GM23338 (cell line): ENCODE data around the gene WNT7A. TPM values are rescaled to one million over a fixed set of nuclear protein-coding genes. Genes with fewer than 3 reads are reported as not detected.

ENCODE experiments used
- ATAC-seq: fragments of 200-7000 bp; cut with Tn5 transposase; 3 replicates; pipeline ENCODE4 v1.9.1; 2020
- DNase-seq: peaks from one replicate; pipeline ENCODE4 v3.0.0-alpha.2; 2015; ENCODE audit warnings: low spot score
- H2AFZ ChIP-seq: fragments of 200-600 bp; sonication (generic); 2 replicates; pipeline ENCODE4 v1.8.0; 2016; ENCODE audit warnings: antibody characterized with exemption, mild to moderate bottlenecking, moderate library complexity
- H3F3A ChIP-seq: fragments of 200-600 bp; sonication (generic); replicated peaks from 2 replicates; pipeline ENCODE4 v1.8.0; 2017; ENCODE audit warnings: antibody characterized with exemption, mixed run types, low read depth
- H3K27ac ChIP-seq: fragments of 200-600 bp; sonication (generic); 2 replicates; pipeline ENCODE4 v1.6.1; 2016; ENCODE audit warnings: low read depth
- H3K27me3 ChIP-seq: fragments of 200-600 bp; sonication (generic); 2 replicates; pipeline ENCODE4 v1.8.0; 2016; ENCODE audit warnings: mild to moderate bottlenecking, mixed run types, moderate library complexity; ENCODE audit not compliant: insufficient read depth
- H3K36me3 ChIP-seq: fragments of 200-600 bp; sonication (generic); 2 replicates; pipeline ENCODE4 v1.8.0; 2016; ENCODE audit warnings: mild to moderate bottlenecking; ENCODE audit not compliant: insufficient read depth
- H3K4me1 ChIP-seq: fragments of 200-600 bp; sonication (generic); 2 replicates; pipeline ENCODE4 v1.8.0; 2016; ENCODE audit warnings: mild to moderate bottlenecking, moderate library complexity; ENCODE audit not compliant: insufficient read depth
- H3K4me2 ChIP-seq: fragments of 200-600 bp; sonication (generic); 2 replicates; pipeline ENCODE4 v1.7.1; 2017; ENCODE audit warnings: mixed run types
- H3K4me3 ChIP-seq: fragments of 200-600 bp; sonication (generic); 2 replicates; pipeline ENCODE4 v1.6.1; 2016; ENCODE audit warnings: mixed run types
- H3K79me2 ChIP-seq: fragments of 200-600 bp; sonication (generic); replicated peaks from 2 replicates; pipeline ENCODE4 v1.8.0; 2017; ENCODE audit warnings: mild to moderate bottlenecking; ENCODE audit not compliant: insufficient read depth
- H3K9me2 ChIP-seq: fragments of 200-600 bp; sonication (generic); 2 replicates; pipeline ENCODE4 v1.8.0; 2017; ENCODE audit not compliant: insufficient read depth
- H4K20me1 ChIP-seq: fragments of 200-600 bp; sonication (generic); replicated peaks from 2 replicates; pipeline ENCODE4 v1.8.0; 2017; ENCODE audit warnings: mild to moderate bottlenecking; ENCODE audit not compliant: insufficient read depth
- H3K27ac Mint-ChIP-seq: 2 replicates; pipeline ENCODE4 v1.8.0; 2020; ENCODE audit warnings: inconsistent platforms, mild to moderate bottlenecking, moderate library complexity, mixed read lengths
- H3K27me3 Mint-ChIP-seq: 3 replicates; pipeline ENCODE4 v1.8.0; 2022; ENCODE audit warnings: low read depth, mild to moderate bottlenecking, moderate library complexity, mixed read lengths, inconsistent platforms; ENCODE audit not compliant: insufficient read depth, poor library complexity
- H3K36me3 Mint-ChIP-seq: 3 replicates; pipeline ENCODE4 v1.8.0; 2021; ENCODE audit warnings: low read depth, mild to moderate bottlenecking, inconsistent platforms, moderate library complexity, mixed read lengths
- H3K4me1 Mint-ChIP-seq: 3 replicates; pipeline ENCODE4 v1.8.0; 2020; ENCODE audit warnings: mild to moderate bottlenecking, inconsistent platforms, mixed read lengths
- H3K4me3 Mint-ChIP-seq: 3 replicates; pipeline ENCODE4 v1.8.0; 2021; ENCODE audit warnings: moderate library complexity, mild to moderate bottlenecking, inconsistent platforms, mixed read lengths
- H3K9me3 Mint-ChIP-seq: 3 replicates; pipeline ENCODE4 v1.8.0; 2020; ENCODE audit warnings: moderate library complexity, mild to moderate bottlenecking, inconsistent platforms, mixed read lengths
- CTCF ChIP-seq, 2 experiments: fragments of 200-600 bp in 1 of 2; sonication (generic) in 1 of 2; conservative IDR thresholded peaks; 2 replicates each; pipeline versions ENCODE4 v1.5.1 to v1.6.1; 2016 to 2017; ENCODE audit warnings: antibody characterized with exemption in 2 of 2, low read depth in 2 of 2, mild to moderate bottlenecking in 2 of 2, moderate library complexity in 1 of 2
- ETS1 ChIP-seq: IDR thresholded peaks from 2 replicates; pipeline ENCODE4 v1.6.1; 2016; ENCODE audit warnings: antibody characterized with exemption
- EZH2 ChIP-seq: fragments of 200-600 bp; sonication (generic); IDR thresholded peaks from one replicate; pipeline ENCODE4 v1.8.0; 2017; ENCODE audit warnings: antibody characterized with exemption, mild to moderate bottlenecking, low read depth; ENCODE audit not compliant: unreplicated experiment
- EZH2phosphoT487 ChIP-seq: fragments of 200-600 bp; sonication (generic); IDR thresholded peaks from one replicate; pipeline ENCODE4 v1.8.1; 2018; ENCODE audit warnings: antibody characterized with exemption; ENCODE audit not compliant: unreplicated experiment
- JUNB ChIP-seq: IDR thresholded peaks from one replicate; pipeline ENCODE4 v1.6.1; 2016; ENCODE audit warnings: antibody characterized with exemption; ENCODE audit not compliant: unreplicated experiment
- NANOG ChIP-seq: IDR thresholded peaks from 2 replicates; pipeline ENCODE4 v1.6.1; 2016; ENCODE audit warnings: antibody characterized with exemption, borderline replicate concordance
- POLR2AphosphoS5 ChIP-seq: IDR thresholded peaks from 2 replicates; pipeline ENCODE4 v1.6.1; 2016; ENCODE audit warnings: antibody characterized with exemption, low read depth
- ZNF114 ChIP-seq: fragments of 250-450 bp; sonication (Bioruptor Pico); IDR thresholded peaks from 2 replicates; pipeline ENCODE4 v1.5.0; 2020; ENCODE audit warnings: mild to moderate bottlenecking, moderate library complexity
- ZNF331 ChIP-seq: fragments of 250-450 bp; sonication (Bioruptor Pico); IDR thresholded peaks from 2 replicates; pipeline ENCODE4 v1.5.0; 2020; ENCODE audit warnings: low read depth, mild to moderate bottlenecking, moderate library complexity
- ZNF462 ChIP-seq: fragments of 250-450 bp; sonication (Bioruptor Pico); IDR thresholded peaks from 2 replicates; pipeline ENCODE4 v1.5.0; 2020; ENCODE audit warnings: mild to moderate bottlenecking, moderate library complexity
- polyA plus RNA-seq: library from polyadenylated mRNA; unstranded; fragments of >200 nt; fragmentation: Nextera tagmentation; extraction: Ambion mirVana; gene quantifications from 2 replicates; pipeline ENCODE4 v1.2.1, GENCODE V29; 2016
- total RNA-seq: library from RNA; depleted of rRNA; stranded (reverse); fragments of >200 nt; shearing (Covaris generic); gene quantifications from 2 replicates; pipeline ENCODE4 v1.2.3, GENCODE V29; 2014

WNT7A gene
- total and polyA plus RNA-seq, 2 experiments from 2014 or later: not detected

- Mint-ChIP-seq H3K9me3 (no peaks in the 10 kb centered on the region), H3K27me3 (peaks cover 12% of the 10 kb centered on the region), H3K4me3 (no peak overlapping the region), H3K4me1 (peaks cover 17% of the 10 kb centered on the region), H3K27ac (no peak overlapping the region), H3K36me3 (no peaks in the 10 kb centered on the region)
- Histone ChIP-seq H3K36me3 (no peaks in the 10 kb centered on the region), H3K4me1 (no peaks in the 10 kb centered on the region), H3K4me2 (no peak overlapping the region), H3K4me3 (no peak overlapping the region), H3K27me3 (no peaks in the 10 kb centered on the region), H3F3A (no peaks in the 10 kb centered on the region), H2AFZ (peak overlapping the region; percentile 69; the same call in 1 of the 2 replicates), H3K9me2 (no peaks in the 10 kb centered on the region), H4K20me1 (no peaks in the 10 kb centered on the region), H3K79me2 (no peaks in the 10 kb centered on the region), H3K27ac (no peak overlapping the region)
- no peak for DNase-seq
- no peak; the same call in 2 of the 3 replicates for ATAC-seq
- no peak for TF ChIP-seq EZH2
- no peak for TF ChIP-seq JUNB
- no peak for TF ChIP-seq ETS1
- TF ChIP-seq ZNF331: no peak
- TF ChIP-seq ZNF114 (CRISPR knock-in tag): no peak
Measured at GRCh38 chr3:13793451-13793850, 86.4 kb downstream of the WNT7A start.

DNA sequence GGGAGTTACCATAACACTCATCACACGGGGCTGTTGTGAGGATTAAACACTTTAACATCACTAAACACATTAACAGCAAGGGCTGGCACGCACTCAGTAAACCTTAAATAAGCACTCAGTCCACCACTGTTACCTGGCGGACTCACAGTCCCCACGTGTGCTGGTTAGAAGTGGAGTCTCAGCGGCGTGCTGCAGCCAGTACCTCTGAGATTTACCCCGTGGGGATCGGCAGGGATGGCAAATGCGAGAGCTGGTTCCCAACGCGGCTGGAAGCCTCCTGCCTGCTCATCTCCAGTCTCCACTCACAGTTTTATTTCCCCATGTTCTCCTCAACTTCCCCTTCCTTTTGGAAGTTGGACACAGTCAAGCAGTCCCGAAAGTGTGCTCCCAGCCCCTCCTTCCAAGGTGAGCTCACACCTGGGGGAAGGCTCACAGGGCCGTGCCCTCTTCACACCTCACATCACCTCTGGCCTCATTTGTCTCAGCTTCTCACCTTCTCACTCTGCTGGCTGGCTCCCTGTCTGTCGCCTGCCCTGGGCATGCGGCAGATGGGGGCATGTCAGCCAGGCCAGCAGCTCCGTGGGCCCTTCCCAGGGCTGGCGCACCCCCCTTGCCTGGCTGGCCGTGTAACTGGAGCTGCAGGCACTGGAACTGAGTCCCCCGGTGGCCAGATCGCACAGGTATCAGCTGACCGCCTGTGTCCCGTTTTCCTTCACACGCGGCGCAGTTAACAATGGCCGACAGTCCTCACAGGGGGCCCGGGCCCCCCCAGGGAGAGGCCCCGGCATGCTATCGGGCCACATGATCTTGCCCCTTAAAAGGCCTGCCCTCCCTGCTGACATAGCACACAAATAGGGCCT, 87.1 kb downstream of the WNT7A start:
- no peak overlapping the region for H3K4me3 ChIP-seq
- peaks cover 17% of the 10 kb centered on the region for H3K4me1 Mint-ChIP-seq
- no peak overlapping the region for H3K27ac Mint-ChIP-seq
- no peaks in the 10 kb centered on the region for H3K36me3 ChIP-seq
- H4K20me1 ChIP-seq: no peaks in the 10 kb centered on the region
- ATAC-seq (peak; percentile 67), DNase-seq (peak; percentile 32)
- H3K4me2 ChIP-seq: no peak overlapping the region
- peak overlapping the region; percentile 69; the same call in 1 of the 2 replicates for H2AFZ ChIP-seq
- H3K9me2 ChIP-seq: no peaks in the 10 kb centered on the region
- no peaks in the 10 kb centered on the region for H3K4me1 ChIP-seq
- no peak overlapping the region for H3K4me3 Mint-ChIP-seq
- no peak overlapping the region for H3K27ac ChIP-seq
- H3F3A ChIP-seq: no peaks in the 10 kb centered on the region
- no peaks in the 10 kb centered on the region for H3K9me3 Mint-ChIP-seq
- no peaks in the 10 kb centered on the region for H3K79me2 ChIP-seq
- H3K36me3 Mint-ChIP-seq: no peaks in the 10 kb centered on the region
- H3K27me3 ChIP-seq: no peaks in the 10 kb centered on the region
- peaks cover 12% of the 10 kb centered on the region for H3K27me3 Mint-ChIP-seq
- TF ChIP-seq EZH2phosphoT487: no peak
- TF ChIP-seq NANOG: no peak
- TF ChIP-seq ZNF114 (CRISPR knock-in tag): no peak
- no peak for TF ChIP-seq ZNF462 (CRISPR knock-in tag)
- no peak for TF ChIP-seq ETS1
- no peak for TF ChIP-seq ZNF331
- no peak for TF ChIP-seq CTCF (conservative IDR thresholded peaks at IDR 0.05; ENCODE audit: low read depth in 2 of 2)
- no peak for TF ChIP-seq EZH2
- TF ChIP-seq POLR2AphosphoS5: no peak
